HUES64 (cell line): ENCODE data around the gene OVCH2.

Experiments
- H3K27ac ChIP-seq: 2 replicates; pipeline ENCODE4 v1.7.0; 2013; ENCODE audit warnings: low read depth, low read length, inconsistent platforms
- H3K27me3 ChIP-seq: 2 replicates; pipeline ENCODE4 v1.6.1; 2013; ENCODE audit warnings: mild to moderate bottlenecking, low read length; ENCODE audit not compliant: insufficient read depth
- H3K36me3 ChIP-seq: 2 replicates; pipeline ENCODE4 v1.6.1; 2013; ENCODE audit warnings: mild to moderate bottlenecking, low read length; ENCODE audit not compliant: insufficient read depth
- H3K4me1 ChIP-seq: 2 replicates; pipeline ENCODE4 v1.6.1; 2013; ENCODE audit warnings: mild to moderate bottlenecking, low read length, moderate library complexity; ENCODE audit not compliant: insufficient read depth
- H3K4me3 ChIP-seq: 2 replicates; pipeline ENCODE4 v1.5.1; 2013; ENCODE audit warnings: mild to moderate bottlenecking, low read length, moderate library complexity
- H3K9ac ChIP-seq: 2 replicates; pipeline ENCODE4 v1.6.1; 2013; ENCODE audit warnings: mild to moderate bottlenecking, low read depth, low read length
- H3K9me3 ChIP-seq: 2 replicates; pipeline ENCODE4 v1.6.1; 2013; ENCODE audit warnings: low read depth, low read length; ENCODE audit not compliant: insufficient read depth
- WGBS: fragments of 150-250, 120-280 bp; methylation state at CpG from one replicate; pipeline ENCODE4 v1.1.7; 2013; ENCODE audit warnings: missing lambda C conversion rate; 5-methylcytosine and 5-hydroxymethylcytosine counted together

The OVCH2 gene

GRCh38 chr11:7688238-7688826, 17.9 kb downstream of the OVCH2 start:
- Histone ChIP-seq H3K27me3 (no peaks in the 10 kb centered on the region), H3K9me3 (no peaks in the 10 kb centered on the region), H3K4me1 (peaks cover 14% of the 10 kb centered on the region), H3K36me3 (no peaks in the 10 kb centered on the region), H3K4me3 (no peak overlapping the region), H3K9ac (no peak overlapping the region), H3K27ac (no peak overlapping the region)
- 34% methylated on average over 2 of the region's 4 CpGs for WGBS

GRCh38 chr11:7687386-7687785, 18.9 kb downstream of the OVCH2 start:
- H3K9me3 ChIP-seq = no peaks in the 10 kb centered on the region
- H3K4me3 ChIP-seq = no peak overlapping the region
- H3K9ac ChIP-seq = no peak overlapping the region
- 97% methylated on average over 1 of the region's 1 CpG for WGBS
- H3K27ac ChIP-seq = no peak overlapping the region
- no peaks in the 10 kb centered on the region for H3K36me3 ChIP-seq
- H3K27me3 ChIP-seq = no peaks in the 10 kb centered on the region
- H3K4me1 ChIP-seq = peaks cover 14% of the 10 kb centered on the region

- Histone ChIP-seq H3K36me3 (no peaks in the 10 kb centered on the region), H3K27me3 (no peaks in the 10 kb centered on the region), H3K4me1 (peaks cover 14% of the 10 kb centered on the region), H3K9me3 (no peaks in the 10 kb centered on the region), H3K9ac (no peak overlapping the region), H3K27ac (no peak overlapping the region), H3K4me3 (no peak overlapping the region)
- WGBS = 63% methylated on average over 2 of the region's 4 CpGs
These were observed 19.5 kb downstream of the OVCH2 start for GRCh38 chr11:7686761-7687160.

GRCh38 chr11:7683571-7683970, 22.7 kb downstream of the OVCH2 start:
- Histone ChIP-seq H3K27ac (no peak overlapping the region), H3K27me3 (no peaks in the 10 kb centered on the region), H3K36me3 (no peaks in the 10 kb centered on the region), H3K9ac (no peak overlapping the region), H3K9me3 (no peaks in the 10 kb centered on the region), H3K4me1 (peaks cover 19% of the 10 kb centered on the region), H3K4me3 (no peak overlapping the region)
- WGBS = 90% methylated on average over 2 of the region's 2 CpGs

- H3K27ac ChIP-seq = no peak overlapping the region
- no peak overlapping the region for H3K4me3 ChIP-seq
- no peaks in the 10 kb centered on the region for H3K9me3 ChIP-seq
- H3K27me3 ChIP-seq = peaks cover 5% of the 10 kb centered on the region; the same call in 1 of the 2 replicates
- peaks cover 25% of the 10 kb centered on the region for H3K4me1 ChIP-seq
- 72% methylated on average over 4 of the region's 4 CpGs for WGBS
- no peaks in the 10 kb centered on the region for H3K36me3 ChIP-seq
- no peak overlapping the region for H3K9ac ChIP-seq
These were observed 28.5 kb downstream of the OVCH2 start for GRCh38 chr11:7677796-7678201.

GRCh38 chr11:7677071-7677470, 29.2 kb downstream of the OVCH2 start:
- 75% methylated on average over 5 of the region's 5 CpGs for WGBS
- Histone ChIP-seq H3K9ac (no peak overlapping the region), H3K4me1 (peaks cover 26% of the 10 kb centered on the region), H3K4me3 (no peak overlapping the region), H3K9me3 (no peaks in the 10 kb centered on the region), H3K27me3 (peaks cover 5% of the 10 kb centered on the region; the same call in 1 of the 2 replicates), H3K36me3 (no peaks in the 10 kb centered on the region), H3K27ac (no peak overlapping the region)

- WGBS = 89% methylated on average over 3 of the region's 3 CpGs
- Histone ChIP-seq H3K27ac (no peak overlapping the region), H3K4me1 (peaks cover 26% of the 10 kb centered on the region), H3K9me3 (no peaks in the 10 kb centered on the region), H3K4me3 (no peak overlapping the region), H3K27me3 (peaks cover 5% of the 10 kb centered on the region; the same call in 1 of the 2 replicates), H3K36me3 (peaks cover 4% of the 10 kb centered on the region; the same call in 1 of the 2 replicates), H3K9ac (no peak overlapping the region)
These were observed 30.6 kb downstream of the OVCH2 start for GRCh38 chr11:7675631-7676030.

GRCh38 chr11:7673724-7674434, 32.4 kb downstream of the OVCH2 start:
- 4% methylated on average over 72 of the region's 72 CpGs for WGBS
- Histone ChIP-seq H3K9ac (peak overlapping the region; percentile 89), H3K9me3 (no peaks in the 10 kb centered on the region)

GRCh38 chr11:7672960-7673723, 33.1 kb downstream of the OVCH2 start, which contains the start of gene CYB5R2:
Gene CYB5R2, minus strand, starts transcription at chr11:7673500. Its CDS starts 675 bp downstream, at chr11:7672825.
- H3K9me3 ChIP-seq = no peaks in the 10 kb centered on the region
- peaks cover 27% of the 10 kb centered on the region for H3K4me1 ChIP-seq
- peaks cover 5% of the 10 kb centered on the region; the same call in 1 of the 2 replicates for H3K27me3 ChIP-seq
- peak within 1 kb of the TSS; percentile 66 for H3K27ac ChIP-seq
- 14% methylated on average over 40 of the region's 40 CpGs for WGBS
- peak within 1 kb of the TSS; percentile 89 for H3K9ac ChIP-seq
- peaks cover 25% of the 10 kb centered on the region for H3K36me3 ChIP-seq
- H3K4me3 ChIP-seq = peak within 1 kb of the TSS; percentile 84

More at GRCh38 chr11:7673724-7674434, 32.4 kb downstream of the OVCH2 start:
- Histone ChIP-seq H3K36me3 (peaks cover 18% of the 10 kb centered on the region), H3K4me3 (peak overlapping the region; percentile 84), H3K27me3 (peaks cover 5% of the 10 kb centered on the region; the same call in 1 of the 2 replicates), H3K4me1 (peaks cover 25% of the 10 kb centered on the region), H3K27ac (peak overlapping the region; percentile 66)

GRCh38 chr11:7672276-7672959, 33.9 kb downstream of the OVCH2 start:
- Histone ChIP-seq H3K9me3 (no peaks in the 10 kb centered on the region), H3K9ac (no peak overlapping the region), H3K27ac (no peak overlapping the region), H3K4me3 (no peak overlapping the region; the same call in 1 of the 2 replicates), H3K36me3 (peaks cover 33% of the 10 kb centered on the region), H3K4me1 (peaks cover 21% of the 10 kb centered on the region), H3K27me3 (peaks cover 5% of the 10 kb centered on the region; the same call in 1 of the 2 replicates)
- WGBS = 93% methylated on average over 16 of the region's 16 CpGs
